DND-41 (cell line): ENCODE measurements around the gene LILRB1.

ENCODE experiments used
- ATAC-seq: fragments of 200-7000 bp; cut with Tn5 transposase; 3 replicates; pipeline ENCODE4 v1.9.1; 2021; ENCODE audit warnings: low read depth; ENCODE audit not compliant: insufficient read depth
- DNase-seq: peaks from one replicate; pipeline ENCODE4 v3.0.0-alpha.2; 2020
- H2AFZ ChIP-seq: 2 replicates; pipeline ENCODE4 v1.6.0; 2012; ENCODE audit warnings: low read depth, low read length
- H3K27ac ChIP-seq: 2 replicates; pipeline ENCODE4 v1.5.1; 2012; ENCODE audit warnings: low read length, inconsistent platforms
- H3K27me3 ChIP-seq: fragments of 200-600 bp; sonication (generic); 2 replicates; pipeline ENCODE4 v1.6.0; 2012; ENCODE audit warnings: low read length, mild to moderate bottlenecking, inconsistent platforms; ENCODE audit not compliant: insufficient read depth, poor library complexity
- H3K36me3 ChIP-seq: 2 replicates; pipeline ENCODE4 v1.5.1; 2012; ENCODE audit warnings: low read length, inconsistent platforms; ENCODE audit not compliant: insufficient read depth
- H3K4me1 ChIP-seq: 2 replicates; pipeline ENCODE4 v1.5.1; 2012; ENCODE audit warnings: mild to moderate bottlenecking, low read length; ENCODE audit not compliant: insufficient read depth
- H3K4me2 ChIP-seq: 2 replicates; pipeline ENCODE4 v1.6.0; 2012; ENCODE audit warnings: mild to moderate bottlenecking, moderate library complexity, low read length, inconsistent platforms; ENCODE audit not compliant: insufficient read depth
- H3K4me3 ChIP-seq, 2 experiments: fragments of 200-600 bp in 1 of 2; shearing (Covaris generic) in 1 of 2; 2 replicates each; pipeline ENCODE4 v1.5.1; 2012 to 2016; ENCODE audit warnings: inconsistent platforms in 2 of 2, low read length in 2 of 2, mild to moderate bottlenecking in 2 of 2, low read depth in 1 of 2, moderate library complexity in 1 of 2
- H3K79me2 ChIP-seq: 2 replicates; pipeline ENCODE4 v1.6.0; 2012; ENCODE audit warnings: low read length, inconsistent platforms; ENCODE audit not compliant: insufficient read depth
- H3K9ac ChIP-seq: 2 replicates; pipeline ENCODE4 v1.6.0; 2012; ENCODE audit warnings: low read depth, mild to moderate bottlenecking, inconsistent platforms, low read length, moderate library complexity
- H3K9me3 ChIP-seq: 2 replicates; pipeline ENCODE4 v1.5.1; 2012; ENCODE audit warnings: low read length, moderate library complexity, mild to moderate bottlenecking, inconsistent platforms; ENCODE audit not compliant: insufficient read depth, severe bottlenecking
- H4K20me1 ChIP-seq: 2 replicates; pipeline ENCODE4 v1.6.0; 2012; ENCODE audit warnings: low read length; ENCODE audit not compliant: insufficient read depth
- CTCF ChIP-seq: IDR thresholded peaks from 2 replicates; pipeline ENCODE4 v1.5.1; 2012; ENCODE audit warnings: borderline replicate concordance, low read length, moderate library complexity, mild to moderate bottlenecking; ENCODE audit not compliant: poor library complexity, severe bottlenecking; ENCODE audit errors: extremely low read depth
- EZH2 ChIP-seq: IDR thresholded peaks from 3 replicates; pipeline ENCODE4 v1.6.1; 2012; ENCODE audit warnings: borderline replicate concordance, low read depth, mild to moderate bottlenecking, moderate library complexity, low read length, inconsistent platforms; ENCODE audit not compliant: severe bottlenecking

The LILRB1 gene

GRCh38 chr19:54609356-54609791 is 20.9 kb upstream of the LILRB1 start:
- no peaks in the 10 kb centered on the region for H3K27me3 ChIP-seq
- H3K9me3 ChIP-seq, result no peaks in the 10 kb centered on the region
- TF ChIP-seq CTCF, result no peak
- no peak for TF ChIP-seq EZH2

GRCh38 chr19:54612428-54612827 is 17.9 kb upstream of the LILRB1 start:
- DNase-seq (no peak), ATAC-seq (no peak)
- Histone ChIP-seq H3K4me3 (no peak overlapping the region), H3K9me3 (no peaks in the 10 kb centered on the region), H2AFZ (no peak overlapping the region), H3K27me3 (no peaks in the 10 kb centered on the region), H3K36me3 (no peaks in the 10 kb centered on the region), H3K4me1 (no peaks in the 10 kb centered on the region), H3K79me2 (no peaks in the 10 kb centered on the region), H3K9ac (no peak overlapping the region), H4K20me1 (no peaks in the 10 kb centered on the region), H3K27ac (no peak overlapping the region), H3K4me2 (no peak overlapping the region)
- TF ChIP-seq EZH2, result no peak
- no peak for TF ChIP-seq CTCF

More at GRCh38 chr19:54609356-54609791, 20.9 kb upstream of the LILRB1 start:
- Histone ChIP-seq H3K4me2 (no peak overlapping the region), H3K79me2 (no peaks in the 10 kb centered on the region), H3K27ac (no peak overlapping the region), H3K4me3 (no peak overlapping the region), H2AFZ (no peak overlapping the region), H3K9ac (no peak overlapping the region), H3K4me1 (no peaks in the 10 kb centered on the region), H3K36me3 (no peaks in the 10 kb centered on the region), H4K20me1 (no peaks in the 10 kb centered on the region)
- no peak for DNase-seq
- no peak for ATAC-seq

- Histone ChIP-seq H4K20me1 (no peaks in the 10 kb centered on the region), H3K9me3 (no peaks in the 10 kb centered on the region), H3K36me3 (no peaks in the 10 kb centered on the region), H3K79me2 (no peaks in the 10 kb centered on the region), H3K27me3 (no peaks in the 10 kb centered on the region), H3K4me3 (no peak overlapping the region), H3K27ac (no peak overlapping the region), H2AFZ (no peak overlapping the region), H3K4me2 (no peak overlapping the region), H3K9ac (no peak overlapping the region), H3K4me1 (no peaks in the 10 kb centered on the region)
- no peak for ATAC-seq
- TF ChIP-seq CTCF (no peak), EZH2 (no peak)
- DNase-seq, result no peak
Observed at GRCh38 chr19:54614726-54615125, 15.6 kb upstream of the LILRB1 start.

GRCh38 chr19:54616057-54616456 is 14.2 kb upstream of the LILRB1 start:
- H3K27ac ChIP-seq, result no peak overlapping the region
- no peak overlapping the region for H3K4me2 ChIP-seq
- no peaks in the 10 kb centered on the region for H4K20me1 ChIP-seq
- no peaks in the 10 kb centered on the region for H3K79me2 ChIP-seq
- no peaks in the 10 kb centered on the region for H3K4me1 ChIP-seq
- H3K4me3 ChIP-seq, result no peak overlapping the region
- DNase-seq (no peak), ATAC-seq (no peak)
- no peak overlapping the region for H3K9ac ChIP-seq
- no peaks in the 10 kb centered on the region for H3K9me3 ChIP-seq
- H3K27me3 ChIP-seq, result no peaks in the 10 kb centered on the region
- no peak overlapping the region for H2AFZ ChIP-seq
- no peaks in the 10 kb centered on the region for H3K36me3 ChIP-seq
- TF ChIP-seq CTCF (no peak), EZH2 (no peak)
